ENCODE measurements around the gene RPLP1. TPM values are rescaled to one million over a fixed set of nuclear protein-coding genes. Genes with fewer than 3 reads are reported as not detected.

RPLP1 gene
- total RNA-seq, 1 donor from 2014 or later = 101 TPM

DNA sequence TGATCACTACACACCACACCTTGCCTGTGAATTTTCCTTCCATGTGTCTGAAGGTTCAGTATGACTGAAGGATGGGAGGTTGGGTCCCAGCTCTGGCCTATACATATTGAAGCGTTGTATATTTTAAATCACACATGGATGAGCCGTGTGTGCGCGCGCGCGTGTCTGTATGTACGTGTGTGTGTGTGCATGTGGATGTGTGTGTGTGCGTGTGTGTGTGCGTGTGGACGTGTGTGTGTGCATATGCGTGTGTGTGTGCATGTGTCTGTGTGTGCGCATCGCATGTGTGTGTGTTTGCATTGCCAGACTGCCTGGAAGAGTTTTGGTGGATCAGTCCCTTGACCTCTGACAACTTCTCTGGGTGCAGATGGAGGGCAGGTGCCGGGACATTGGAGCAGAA, 45.7 kb downstream of the RPLP1 start:
- DNase-seq = no peak

DNA sequence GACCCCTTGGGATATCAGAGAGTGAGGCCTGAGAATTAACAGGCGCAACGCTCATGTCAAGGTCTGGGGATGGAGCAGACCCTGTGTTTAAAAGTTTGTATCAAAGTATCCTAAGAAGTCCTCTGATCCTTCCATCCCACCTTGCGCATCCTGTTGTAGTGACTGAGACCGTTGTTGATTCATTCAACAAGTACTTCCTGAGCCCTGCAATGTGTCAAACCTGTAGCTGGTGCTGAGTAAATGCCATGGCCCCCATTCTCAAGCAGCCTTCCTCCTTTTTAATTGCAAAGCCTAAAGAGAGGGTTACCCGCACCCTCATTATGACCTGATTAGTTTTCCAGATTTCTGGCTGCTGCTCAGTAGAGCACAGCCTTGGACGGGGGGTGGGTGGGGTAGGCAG, 46.4 kb downstream of the RPLP1 start:
- no peak for DNase-seq

DNA sequence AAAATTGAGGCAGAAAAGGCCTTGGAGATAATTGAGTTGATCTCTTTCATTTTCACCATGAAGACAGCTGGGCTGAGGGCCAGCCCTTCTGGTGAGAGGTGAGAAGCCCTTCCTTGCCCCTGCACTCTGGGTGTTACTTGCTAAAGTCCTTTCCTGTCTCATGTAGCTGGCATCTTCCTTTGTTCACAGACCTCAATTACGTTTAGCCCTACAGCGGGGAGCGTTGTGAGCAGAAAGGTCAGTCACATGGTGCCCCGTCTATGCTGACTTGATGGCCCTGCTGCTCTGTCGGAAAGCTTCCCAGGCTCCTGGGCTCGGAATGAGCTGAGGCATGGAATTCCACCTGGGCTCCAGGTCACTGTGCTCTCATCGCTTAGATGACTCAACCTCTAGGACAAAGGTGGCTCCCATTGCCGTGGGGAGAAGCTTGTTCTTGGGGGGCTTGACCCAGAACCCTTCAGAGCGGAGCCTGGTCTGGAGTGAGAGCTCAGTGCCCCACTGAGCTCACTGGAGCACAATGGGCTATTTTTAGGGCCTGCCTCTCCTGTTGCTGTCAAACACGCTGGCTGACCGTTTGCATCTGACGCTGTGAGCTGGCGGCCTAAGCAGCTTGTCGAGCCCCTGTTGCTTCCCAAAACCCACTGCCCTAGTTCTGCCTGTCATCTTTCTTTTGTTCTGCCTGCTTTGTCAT, 47.0 kb downstream of the RPLP1 start:
- peak; percentile 79 for DNase-seq

DNA sequence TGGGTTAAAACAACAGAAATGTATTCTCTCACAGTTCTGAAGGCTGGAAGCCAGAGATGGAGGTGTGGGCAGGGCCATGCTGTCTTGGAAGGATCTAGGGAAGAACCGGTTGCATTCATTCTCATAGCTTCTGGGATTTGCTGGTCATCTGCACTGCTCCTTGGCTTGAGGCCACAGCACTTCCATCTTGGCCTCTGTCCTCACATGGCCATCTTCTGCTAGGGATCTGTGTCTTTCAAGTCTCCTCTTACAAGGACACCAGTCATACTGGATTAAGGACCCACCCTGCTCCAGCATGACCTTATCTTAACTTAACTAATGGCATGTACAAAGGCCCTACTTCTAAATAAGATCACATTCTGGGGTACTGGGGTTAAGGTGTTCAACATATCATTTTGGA, 47.7 kb downstream of the RPLP1 start:
- no peak for DNase-seq

DNA sequence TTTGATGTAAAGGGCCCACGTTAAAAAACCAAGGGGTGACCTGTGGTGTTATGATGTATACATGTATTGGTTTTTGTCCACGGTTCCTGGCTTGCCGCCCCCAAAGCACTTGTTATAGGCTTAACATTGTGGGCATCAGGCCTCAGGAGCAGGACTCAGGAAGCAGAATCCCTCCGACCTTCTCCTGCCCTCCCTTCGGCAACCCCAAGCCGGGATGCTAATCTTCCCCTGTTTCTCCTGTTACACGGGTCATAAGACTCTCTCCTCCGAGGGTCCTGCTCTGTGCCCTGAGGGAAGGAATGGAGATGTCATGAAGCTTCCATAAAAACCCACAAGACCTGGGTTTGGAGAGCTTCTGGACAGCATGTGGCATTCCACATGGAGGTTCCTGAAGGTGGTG, 48.8 kb downstream of the RPLP1 start:
- no peak for DNase-seq

DNA sequence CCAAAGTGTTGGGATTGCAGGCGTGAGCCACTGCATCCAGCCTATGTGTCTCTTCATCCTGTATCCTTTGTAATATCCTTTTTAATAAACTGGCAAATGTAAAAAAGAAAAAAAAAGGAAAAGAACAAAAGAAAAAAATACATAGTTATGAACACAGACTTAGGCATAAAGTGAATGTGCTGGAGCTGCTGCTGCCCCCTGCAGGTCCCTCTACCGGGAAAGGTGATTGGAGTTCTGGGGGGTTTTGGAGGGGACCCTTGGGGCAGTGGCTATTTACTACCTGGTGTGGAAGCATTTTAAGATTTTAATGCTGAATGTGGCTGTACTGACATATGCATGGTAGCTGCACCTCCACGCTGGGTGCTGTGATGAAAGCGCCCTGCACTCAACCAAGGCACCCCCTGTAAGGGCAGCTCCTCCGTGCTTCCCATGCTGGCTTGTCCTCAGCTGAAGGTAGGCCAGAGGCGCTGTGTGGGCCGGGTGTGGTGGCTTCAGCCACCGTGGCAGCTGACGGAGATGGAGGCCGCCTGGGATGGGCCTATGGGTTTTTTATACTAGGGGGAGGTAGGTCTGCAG, 49.9 kb downstream of the RPLP1 start:
- DNase-seq = no peak

DNA sequence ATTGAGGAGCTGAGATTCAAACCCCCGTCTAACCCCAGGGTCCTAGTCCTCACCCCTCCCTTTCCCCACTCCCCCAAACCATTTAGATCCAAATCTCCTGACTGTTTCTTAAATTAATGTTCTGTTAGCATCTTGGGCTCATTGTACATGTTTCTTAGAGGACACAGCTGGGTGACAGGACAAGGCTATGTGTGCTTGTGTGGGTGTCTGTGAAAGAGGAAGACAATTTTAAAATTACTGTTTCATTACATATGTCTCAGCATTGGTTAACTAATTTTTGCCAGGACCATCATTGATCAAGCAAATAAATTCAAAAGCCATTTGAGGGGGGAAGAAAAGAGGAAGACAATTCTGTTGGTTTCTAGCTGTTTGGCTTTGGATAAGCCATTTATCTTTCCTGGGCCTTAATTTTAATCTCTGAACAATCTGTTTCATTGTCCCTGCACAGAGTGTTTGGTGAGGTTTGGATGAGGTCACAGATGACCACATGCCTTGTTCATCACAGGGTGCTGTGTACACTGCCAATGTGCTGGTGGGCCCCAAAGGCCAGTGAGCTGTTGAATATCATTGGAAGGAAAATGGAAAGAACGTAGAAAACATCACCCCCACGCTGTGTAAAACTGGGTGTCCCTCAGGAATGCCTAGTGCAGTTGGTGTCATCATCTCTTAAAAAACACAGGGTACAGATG, 51.9 kb downstream of the RPLP1 start:
- no peak for DNase-seq

Small RNAs within 50 kb of the gene (small RNA-seq; reads per million reads assigned to genes)
- not detected for gene RF00012 (ENCODE audit: low replicate concordance)

Other genes starting within 250 kb of the RPLP1 start
- gene PAQR5, start 153.9 kb upstream of the RPLP1 start, total RNA-seq = 0.92 TPM
- 19.5 TPM for gene KIF23, start 38.5 kb upstream of the RPLP1 start, total RNA-seq